Mammary epithelial cell (primary cell): ENCODE results near the gene SIGLEC6.

Source experiments
- EZH2 ChIP-seq: IDR thresholded peaks from 2 replicates; pipeline ENCODE4 v1.6.1; 2012; ENCODE audit warnings: low read length, inconsistent platforms, borderline replicate concordance
- TF ChIP-seq, protein P1 (sequence below), 2 donors: IDR thresholded peaks in 1 of 2; conservative IDR thresholded peaks in 1 of 2; 2 replicates each; pipeline ENCODE4 v1.5.1; 2011 to 2012; ENCODE audit warnings: inconsistent platforms in 2 of 2, low read length in 2 of 2, mild to moderate bottlenecking in 2 of 2, control low read depth in 1 of 2, low read depth in 1 of 2; ENCODE audit not compliant: insufficient read depth in 1 of 2; ENCODE audit errors: extremely low read depth in 1 of 2

DNA sequence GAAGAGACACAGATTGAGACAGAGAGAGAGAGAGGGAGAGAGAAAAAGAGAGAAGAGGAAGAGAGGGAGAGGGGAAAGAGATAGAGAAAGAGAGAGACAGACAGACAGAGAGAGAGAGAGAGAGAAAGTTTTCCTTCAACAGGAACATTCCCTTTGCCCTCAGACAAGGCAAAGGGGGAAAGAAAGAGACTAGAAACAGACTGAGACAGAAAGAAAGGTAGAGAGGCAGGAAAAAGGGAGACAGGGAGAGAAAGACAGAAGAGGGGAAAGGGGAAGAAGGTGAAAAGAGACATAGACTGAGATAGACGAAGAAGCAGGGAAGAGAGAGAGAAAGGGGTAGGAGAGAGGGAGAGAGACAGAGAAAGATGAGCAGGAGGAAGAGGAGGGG is 21.1 kb upstream of the SIGLEC6 start:
- TF ChIP-seq, protein P1, sequence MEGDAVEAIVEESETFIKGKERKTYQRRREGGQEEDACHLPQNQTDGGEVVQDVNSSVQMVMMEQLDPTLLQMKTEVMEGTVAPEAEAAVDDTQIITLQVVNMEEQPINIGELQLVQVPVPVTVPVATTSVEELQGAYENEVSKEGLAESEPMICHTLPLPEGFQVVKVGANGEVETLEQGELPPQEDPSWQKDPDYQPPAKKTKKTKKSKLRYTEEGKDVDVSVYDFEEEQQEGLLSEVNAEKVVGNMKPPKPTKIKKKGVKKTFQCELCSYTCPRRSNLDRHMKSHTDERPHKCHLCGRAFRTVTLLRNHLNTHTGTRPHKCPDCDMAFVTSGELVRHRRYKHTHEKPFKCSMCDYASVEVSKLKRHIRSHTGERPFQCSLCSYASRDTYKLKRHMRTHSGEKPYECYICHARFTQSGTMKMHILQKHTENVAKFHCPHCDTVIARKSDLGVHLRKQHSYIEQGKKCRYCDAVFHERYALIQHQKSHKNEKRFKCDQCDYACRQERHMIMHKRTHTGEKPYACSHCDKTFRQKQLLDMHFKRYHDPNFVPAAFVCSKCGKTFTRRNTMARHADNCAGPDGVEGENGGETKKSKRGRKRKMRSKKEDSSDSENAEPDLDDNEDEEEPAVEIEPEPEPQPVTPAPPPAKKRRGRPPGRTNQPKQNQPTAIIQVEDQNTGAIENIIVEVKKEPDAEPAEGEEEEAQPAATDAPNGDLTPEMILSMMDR (conservative IDR thresholded peaks at IDR 0.05 in 1 of 2, IDR thresholded peaks at IDR 0.05 in 1 of 2; ENCODE audit: extremely low read depth in 1 of 2, insufficient read depth in 1 of 2, low read depth in 1 of 2, low read length in 2 of 2), result no peak
- TF ChIP-seq EZH2, result no peak
